Heart left ventricle (tissue), 13 donors: ENCODE measurements around the gene SETD2.

Source experiments
- POLR2A ChIP-seq, 2 donors: fragments of 450-650 bp; IDR thresholded peaks; one replicate each; pipeline ENCODE4 v1.6.1; 2017; ENCODE audit warnings: antibody characterized with exemption in 2 of 2, mild to moderate bottlenecking in 2 of 2, moderate library complexity in 2 of 2
- TF ChIP-seq, protein P1 (sequence below), 12 donors: fragments of 200-600 bp; sonication (generic) in 4 of 12; IDR thresholded peaks; one replicate each; pipeline versions ENCODE4 v1.5.0 to v1.8.0; 2018 to 2022; ENCODE audit warnings: antibody characterized with exemption in 12 of 12, mild to moderate bottlenecking in 5 of 12
- donor health status: ischemic (EF 13 %, LVEDD 7.1; RV severe dilation, severe dysfunction).
- donor health status: DM: no; HTN: yes; CAD: no.
- donor health status: DM: no; HTN: no; CAD: no.
- donor health status: ischemic (EF 25% LVEDD 6.9; RV normal size, moderate dysfunction).
- donor health status: ischemic (EF 25% LVEDD 5.7; RV mildly dilated, moderate dysfunction).
- donor health status: ischemic (EF 35%, LVEDD 5.7; RV mildly dilated, moderate dysfunction).
- donor health status: nonischemic (EF 11% LVEDD 7.7; RV severe dilation, severe dysfunction).
- donor health status: DM: yes; HTN: yes; CAD: no.
- donor health status: PGD.
- donor health status: ischemic (EF 29% LVEDD 5.4; RV normal size, mild dysfunction).
- donor health status: nonischemic (EF 23%, LVEDD 6.1; RV moderate dilation, normal function).

DNA sequence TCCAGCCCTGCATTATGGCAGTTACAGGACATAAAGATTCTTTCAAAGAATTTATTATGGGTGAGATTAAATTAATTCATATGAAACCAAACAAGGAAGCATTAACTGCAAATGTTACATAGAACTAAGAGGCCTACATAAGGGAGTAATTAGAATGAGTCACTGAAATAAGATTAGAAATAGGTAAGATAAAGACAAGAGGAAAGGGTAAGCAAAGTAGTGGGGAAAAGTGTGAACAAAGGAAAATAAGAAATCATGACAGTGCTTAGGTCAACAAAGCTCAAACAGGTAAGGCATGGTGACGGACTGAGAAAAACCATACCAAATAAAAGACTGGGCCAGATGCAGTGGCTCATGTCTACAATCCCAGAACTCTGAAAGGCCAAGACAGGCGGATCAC, 74.3 kb downstream of the SETD2 start:
- TF ChIP-seq, protein P1, sequence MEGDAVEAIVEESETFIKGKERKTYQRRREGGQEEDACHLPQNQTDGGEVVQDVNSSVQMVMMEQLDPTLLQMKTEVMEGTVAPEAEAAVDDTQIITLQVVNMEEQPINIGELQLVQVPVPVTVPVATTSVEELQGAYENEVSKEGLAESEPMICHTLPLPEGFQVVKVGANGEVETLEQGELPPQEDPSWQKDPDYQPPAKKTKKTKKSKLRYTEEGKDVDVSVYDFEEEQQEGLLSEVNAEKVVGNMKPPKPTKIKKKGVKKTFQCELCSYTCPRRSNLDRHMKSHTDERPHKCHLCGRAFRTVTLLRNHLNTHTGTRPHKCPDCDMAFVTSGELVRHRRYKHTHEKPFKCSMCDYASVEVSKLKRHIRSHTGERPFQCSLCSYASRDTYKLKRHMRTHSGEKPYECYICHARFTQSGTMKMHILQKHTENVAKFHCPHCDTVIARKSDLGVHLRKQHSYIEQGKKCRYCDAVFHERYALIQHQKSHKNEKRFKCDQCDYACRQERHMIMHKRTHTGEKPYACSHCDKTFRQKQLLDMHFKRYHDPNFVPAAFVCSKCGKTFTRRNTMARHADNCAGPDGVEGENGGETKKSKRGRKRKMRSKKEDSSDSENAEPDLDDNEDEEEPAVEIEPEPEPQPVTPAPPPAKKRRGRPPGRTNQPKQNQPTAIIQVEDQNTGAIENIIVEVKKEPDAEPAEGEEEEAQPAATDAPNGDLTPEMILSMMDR (IDR thresholded peaks at IDR 0.05), result no peak
- TF ChIP-seq POLR2A (IDR thresholded peaks at IDR 0.05), result no peak
